NB4 (cell line): Measurements from ENCODE around the gene TAS2R3.

Experiments
- DNase-seq: peaks from one replicate; pipeline ENCODE4 v3.0.0; 2010; ENCODE audit warnings: low read depth
- H3K4me3 ChIP-seq: one replicate; pipeline ENCODE4 v1.5.1; 2011; ENCODE audit warnings: mild to moderate bottlenecking, low read depth, low read length, moderate library complexity
- MYC ChIP-seq: IDR thresholded peaks from 2 replicates; pipeline ENCODE4 v1.6.1; 2011; ENCODE audit warnings: low read depth, low read length
- POLR2A ChIP-seq: IDR thresholded peaks from 2 replicates; pipeline ENCODE4 v1.6.1; 2011; ENCODE audit warnings: mild to moderate bottlenecking; ENCODE audit not compliant: insufficient read length; ENCODE audit errors: extremely low read depth
- TF ChIP-seq, protein P1 (sequence below): IDR thresholded peaks from one replicate; pipeline ENCODE4 v1.5.1; 2012; ENCODE audit warnings: low read depth, low read length
- TF ChIP-seq, protein P2 (sequence below): IDR thresholded peaks from 2 replicates; pipeline ENCODE4 v1.6.1; 2011; ENCODE audit warnings: low read depth, low read length

TAS2R3 gene

DNA sequence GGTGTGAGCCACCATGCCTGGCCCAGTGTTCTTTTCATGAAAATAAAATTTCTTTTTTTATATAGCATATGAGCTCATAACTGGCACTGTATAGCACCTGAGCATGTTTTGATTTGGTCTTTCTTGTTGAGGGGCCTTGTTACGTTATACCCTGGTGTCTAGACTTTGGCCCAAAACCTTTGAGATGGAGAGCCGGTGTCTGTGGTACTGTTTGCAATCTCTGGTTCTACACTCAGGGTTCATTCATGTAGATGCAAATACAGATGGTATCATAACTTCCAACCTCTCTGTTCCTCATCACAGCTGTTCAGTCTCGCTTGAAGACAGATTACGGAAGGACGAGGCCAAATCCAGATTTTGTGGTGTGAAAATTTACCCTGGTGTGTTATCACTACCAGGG, 26.0 kb downstream of the TAS2R3 start, which contains the start of gene TAS2R5:
Gene TAS2R5 (plus strand): TSS at position 301 of the 400 bp plus-strand sequence. CDS start 145 bp downstream, outside the sequence.
- DNase-seq, result no peak
- no peak for TF ChIP-seq MYC
- TF ChIP-seq, protein P1, sequence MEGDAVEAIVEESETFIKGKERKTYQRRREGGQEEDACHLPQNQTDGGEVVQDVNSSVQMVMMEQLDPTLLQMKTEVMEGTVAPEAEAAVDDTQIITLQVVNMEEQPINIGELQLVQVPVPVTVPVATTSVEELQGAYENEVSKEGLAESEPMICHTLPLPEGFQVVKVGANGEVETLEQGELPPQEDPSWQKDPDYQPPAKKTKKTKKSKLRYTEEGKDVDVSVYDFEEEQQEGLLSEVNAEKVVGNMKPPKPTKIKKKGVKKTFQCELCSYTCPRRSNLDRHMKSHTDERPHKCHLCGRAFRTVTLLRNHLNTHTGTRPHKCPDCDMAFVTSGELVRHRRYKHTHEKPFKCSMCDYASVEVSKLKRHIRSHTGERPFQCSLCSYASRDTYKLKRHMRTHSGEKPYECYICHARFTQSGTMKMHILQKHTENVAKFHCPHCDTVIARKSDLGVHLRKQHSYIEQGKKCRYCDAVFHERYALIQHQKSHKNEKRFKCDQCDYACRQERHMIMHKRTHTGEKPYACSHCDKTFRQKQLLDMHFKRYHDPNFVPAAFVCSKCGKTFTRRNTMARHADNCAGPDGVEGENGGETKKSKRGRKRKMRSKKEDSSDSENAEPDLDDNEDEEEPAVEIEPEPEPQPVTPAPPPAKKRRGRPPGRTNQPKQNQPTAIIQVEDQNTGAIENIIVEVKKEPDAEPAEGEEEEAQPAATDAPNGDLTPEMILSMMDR, result no peak
- no peak for TF ChIP-seq POLR2A
- TF ChIP-seq, protein P2, sequence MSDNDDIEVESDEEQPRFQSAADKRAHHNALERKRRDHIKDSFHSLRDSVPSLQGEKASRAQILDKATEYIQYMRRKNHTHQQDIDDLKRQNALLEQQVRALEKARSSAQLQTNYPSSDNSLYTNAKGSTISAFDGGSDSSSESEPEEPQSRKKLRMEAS, result no peak
- no peak within 1 kb of the TSS for H3K4me3 ChIP-seq

DNA sequence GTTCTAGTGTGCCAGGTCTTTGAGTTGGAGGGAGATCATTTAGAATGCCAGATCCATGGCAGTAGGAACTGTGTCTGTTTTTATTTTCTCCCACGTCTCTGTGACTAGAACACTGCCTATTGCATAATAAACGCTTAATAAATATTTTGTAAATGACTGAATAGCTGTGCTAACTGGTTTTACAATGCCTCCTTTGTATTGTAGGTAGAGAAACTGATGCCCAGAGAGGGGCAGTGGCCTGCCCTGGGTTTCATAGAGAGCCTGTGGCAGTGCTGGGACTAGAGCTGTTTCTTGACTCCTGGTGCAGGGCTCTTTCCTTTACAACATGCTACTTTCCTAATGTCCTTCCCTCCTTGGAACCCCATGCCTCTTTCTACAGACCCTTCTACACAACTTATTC, 28.6 kb downstream of the TAS2R3 start:
- no peak for DNase-seq
- TF ChIP-seq, protein P1, result no peak
- no peak for TF ChIP-seq POLR2A
- TF ChIP-seq, protein P2, result no peak

More for the DNA sequence above, 28.6 kb downstream of the TAS2R3 start:
- H3K4me3 ChIP-seq, result no peak overlapping the region
